HG03039 (cell line): ENCODE measurements around the gene KRTAP3-3.
"Not testable (repeated sequence)": the region's sequence is repeated elsewhere in the genome, so short reads cannot be mapped to it uniquely, and the experiment has no call there.

ENCODE experiments used
- ATAC-seq: cut with Tn5 transposase; IDR thresholded peaks from one replicate; pipeline ENCODE4 v1.9.1; 2021; ENCODE audit warnings: mild to moderate bottlenecking, moderate library complexity; ENCODE audit not compliant: unreplicated experiment

The KRTAP3-3 gene

GRCh38 chr17:40993839-40994238 is at the start of gene KRTAP3-3:
TSS of gene KRTAP3-3 (minus strand) at chr17:40994164. CDS start at chr17:40994097, 67 bp downstream.
- no peak for ATAC-seq

GRCh38 chr17:41042953-41043352 is 49.0 kb upstream of the KRTAP3-3 start:
- no peak for ATAC-seq

GRCh38 chr17:41040783-41041571 is 47.0 kb upstream of the KRTAP3-3 start, which contains the start of gene KRTAP1-1:
TSS of gene KRTAP1-1 (minus strand) at chr17:41041450. CDS start at chr17:41041397, 53 bp downstream.
- not testable (repeated sequence) for ATAC-seq

- no peak for ATAC-seq
Measured at GRCh38 chr17:41037853-41038350, 43.9 kb upstream of the KRTAP3-3 start.

DNA sequence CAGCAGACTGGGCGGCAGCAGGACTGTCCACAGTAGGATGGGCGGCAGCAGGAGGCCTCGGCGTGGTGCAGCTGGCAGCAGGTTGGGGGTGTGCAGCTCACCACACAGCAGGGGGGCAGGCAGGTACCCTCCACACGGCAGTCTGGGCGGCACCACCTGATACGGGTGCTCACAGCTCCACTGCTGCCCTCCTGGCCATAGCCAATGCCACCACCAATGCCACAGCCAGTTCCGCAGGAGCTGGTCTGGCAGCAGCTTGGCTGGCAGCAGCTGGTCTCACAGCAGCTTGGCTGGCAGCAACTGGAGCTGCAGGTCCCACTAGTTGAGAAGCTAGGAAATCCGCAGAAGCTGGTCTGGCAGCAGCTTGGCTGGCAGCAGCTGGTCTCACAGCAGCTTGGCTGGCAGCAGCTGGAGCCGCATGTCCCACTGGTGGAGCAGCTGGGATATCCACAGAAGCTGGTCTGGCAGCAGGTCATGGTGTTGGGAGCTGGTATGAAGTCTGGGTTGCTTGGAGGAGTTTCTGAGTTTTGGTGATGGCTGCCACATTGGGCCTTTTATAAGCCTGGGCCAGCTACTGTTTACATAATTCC is 40.5 kb upstream of the KRTAP3-3 start, which contains the start of gene KRTAP1-3:
Gene KRTAP1-3, minus strand, starts transcription at position 529 of the 590 bp plus-strand sequence. Its CDS starts 53 bp downstream, at position 476.
- ATAC-seq: not testable (repeated sequence)

- no peak for ATAC-seq
Measured at GRCh38 chr17:41029633-41030245, 35.8 kb upstream of the KRTAP3-3 start, which contains the start of gene KRTAP1-4. TSS of gene KRTAP1-4 (minus strand) at chr17:41030195. CDS start at chr17:41030078, 117 bp downstream.

DNA sequence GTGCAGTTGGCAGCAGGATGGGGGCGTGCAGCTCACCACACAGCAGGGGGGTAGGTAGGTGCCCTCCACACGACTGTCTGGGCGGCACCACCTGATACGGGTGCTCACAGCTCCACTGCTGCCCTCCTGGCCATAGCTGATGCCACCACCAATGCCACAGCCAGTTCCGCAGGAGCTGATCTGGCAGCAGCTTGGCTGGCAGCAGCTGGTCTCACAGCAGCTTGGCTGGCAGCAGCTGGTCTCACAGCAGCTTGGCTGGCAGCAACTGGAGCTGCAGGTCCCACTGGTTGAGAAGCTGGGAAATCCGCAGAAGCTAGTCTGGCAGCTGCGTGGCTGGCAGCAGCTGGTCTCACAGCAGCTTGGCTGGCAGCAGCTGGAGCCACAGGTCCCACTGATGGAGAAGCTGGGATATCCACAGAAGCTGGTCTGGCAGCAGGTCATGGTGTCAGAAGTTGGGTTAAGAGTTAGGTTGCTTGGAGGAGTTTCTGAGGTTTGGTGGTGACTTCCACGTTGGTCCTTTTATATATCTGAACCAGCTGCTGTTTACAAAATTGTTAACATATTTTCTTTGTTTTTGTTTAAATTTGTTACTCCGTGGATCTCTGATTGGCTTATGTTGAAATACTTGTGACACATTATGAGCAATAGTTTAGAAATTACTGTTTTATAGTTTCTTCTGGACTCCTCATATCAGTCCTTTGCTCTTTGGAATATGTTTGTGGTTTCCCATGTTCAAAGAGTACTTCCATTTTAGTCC is 32.9 kb upstream of the KRTAP3-3 start, which contains the start of gene KRTAP1-5:
Gene KRTAP1-5, minus strand, starts transcription at position 494 of the 757 bp plus-strand sequence. Its CDS starts 53 bp downstream, at position 441.
- no peak for ATAC-seq

DNA sequence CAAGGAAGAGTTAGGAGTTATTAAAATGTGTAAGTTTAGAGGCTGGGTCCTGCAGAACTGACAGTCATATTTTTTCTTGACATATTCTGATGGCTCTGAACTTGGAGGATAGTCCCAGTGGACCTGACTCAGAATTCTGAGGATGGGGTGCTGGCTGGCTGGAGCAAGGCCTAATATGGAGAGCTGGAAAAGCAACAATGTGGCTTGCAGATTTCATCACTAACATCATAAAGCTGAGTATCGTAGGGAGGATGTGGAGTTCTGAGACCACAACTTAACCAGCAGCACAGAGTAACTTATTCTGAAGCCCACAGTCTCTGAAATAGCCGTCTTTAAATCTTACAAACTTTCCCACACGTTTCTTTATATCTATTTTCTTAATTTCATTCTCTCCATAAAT is 30.7 kb upstream of the KRTAP3-3 start:
- no peak for ATAC-seq

- no peak for ATAC-seq
Measured at GRCh38 chr17:41020336-41020735, 26.4 kb upstream of the KRTAP3-3 start.

- no peak for ATAC-seq
Measured at GRCh38 chr17:41019415-41019814, 25.5 kb upstream of the KRTAP3-3 start.

DNA sequence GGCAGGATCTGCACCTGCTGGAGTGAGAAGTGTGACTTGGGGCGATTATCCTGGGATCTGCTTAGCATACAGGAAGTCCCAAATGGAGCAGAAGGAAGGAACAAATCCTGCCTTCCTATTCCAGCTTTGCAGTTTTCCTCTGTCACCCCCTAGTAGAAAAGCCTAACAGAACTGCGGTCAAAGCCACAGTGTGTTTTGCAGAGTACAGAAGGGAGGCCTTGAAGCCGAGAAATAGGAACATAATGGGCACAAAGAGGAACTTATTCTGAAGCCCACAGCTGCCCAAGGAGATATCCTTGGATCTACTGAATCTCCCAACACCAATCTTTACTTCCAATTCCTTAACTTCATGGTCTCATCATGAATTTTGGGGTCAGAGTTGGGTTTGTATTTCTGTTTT is 24.6 kb upstream of the KRTAP3-3 start:
- ATAC-seq: no peak

DNA sequence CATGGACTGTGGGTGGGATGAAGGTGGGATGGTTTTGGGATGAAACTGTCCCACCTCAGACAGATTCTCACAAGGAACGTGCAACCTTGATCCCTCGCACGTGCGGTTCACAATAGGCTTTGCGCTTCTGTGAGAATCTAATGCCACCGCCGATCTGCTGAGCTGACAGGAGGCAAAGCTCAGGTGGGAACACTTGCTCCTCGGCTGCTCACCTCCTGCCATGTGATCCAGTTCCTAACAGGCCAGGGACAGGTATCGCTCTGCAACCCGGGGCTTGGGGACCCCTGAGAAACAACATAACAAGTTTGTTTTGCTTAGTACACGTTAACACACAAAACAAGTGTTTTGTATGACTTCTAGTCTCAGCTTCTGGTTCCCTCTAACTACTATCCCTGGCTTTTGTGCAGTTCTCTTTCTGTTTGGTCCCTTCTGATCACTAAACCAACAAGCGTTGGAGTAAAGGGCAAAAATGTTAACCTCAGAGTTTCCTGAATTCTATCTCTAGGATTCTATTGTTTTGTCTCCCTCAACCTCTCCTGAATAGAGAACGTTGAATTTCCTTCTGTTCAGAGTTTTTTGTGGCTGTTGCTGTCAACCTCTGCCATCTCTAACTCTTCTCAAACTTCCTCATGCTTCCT is 22.7 kb upstream of the KRTAP3-3 start:
- no peak for ATAC-seq

DNA sequence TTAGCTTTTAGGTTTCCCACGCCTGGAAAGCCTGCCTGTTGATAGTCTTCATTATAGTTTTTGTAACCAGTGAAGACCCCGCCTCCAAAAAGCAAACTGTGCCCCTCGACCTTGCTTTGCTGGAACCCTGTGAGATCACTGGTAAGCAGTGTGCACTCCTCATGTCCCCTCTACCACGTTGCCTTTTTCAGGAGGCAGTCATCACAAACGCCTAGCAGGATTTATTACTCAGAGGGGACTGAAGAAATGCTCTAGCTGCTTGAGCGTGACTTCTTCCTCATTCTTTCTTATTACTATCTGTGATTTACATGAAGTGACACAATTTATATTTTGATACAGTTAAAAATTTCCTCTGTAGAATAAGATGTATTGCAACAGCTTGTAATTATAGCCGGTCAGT is 21.5 kb upstream of the KRTAP3-3 start:
- ATAC-seq: no peak

GRCh38 chr17:41013606-41014005 is 19.6 kb upstream of the KRTAP3-3 start:
- ATAC-seq: no peak

DNA sequence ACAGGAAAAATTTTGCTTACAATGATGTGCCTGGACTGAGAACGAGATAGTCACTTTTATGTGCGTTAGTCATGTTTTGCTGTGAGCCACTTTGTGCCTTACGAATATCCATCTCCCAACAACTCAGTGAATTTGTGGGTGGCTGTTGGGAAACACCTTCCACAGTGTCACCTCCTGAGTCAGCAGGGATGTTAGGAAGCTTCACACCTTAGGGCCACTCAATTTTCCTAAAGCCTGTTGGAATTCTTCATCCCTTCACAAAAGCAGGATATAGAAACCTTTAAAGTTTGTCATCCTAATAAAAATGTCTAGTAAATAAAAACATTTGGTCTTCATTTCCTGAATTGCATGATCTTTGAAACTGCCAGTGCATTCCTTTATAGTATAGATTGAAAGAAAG is 19.2 kb upstream of the KRTAP3-3 start:
- no peak for ATAC-seq

DNA sequence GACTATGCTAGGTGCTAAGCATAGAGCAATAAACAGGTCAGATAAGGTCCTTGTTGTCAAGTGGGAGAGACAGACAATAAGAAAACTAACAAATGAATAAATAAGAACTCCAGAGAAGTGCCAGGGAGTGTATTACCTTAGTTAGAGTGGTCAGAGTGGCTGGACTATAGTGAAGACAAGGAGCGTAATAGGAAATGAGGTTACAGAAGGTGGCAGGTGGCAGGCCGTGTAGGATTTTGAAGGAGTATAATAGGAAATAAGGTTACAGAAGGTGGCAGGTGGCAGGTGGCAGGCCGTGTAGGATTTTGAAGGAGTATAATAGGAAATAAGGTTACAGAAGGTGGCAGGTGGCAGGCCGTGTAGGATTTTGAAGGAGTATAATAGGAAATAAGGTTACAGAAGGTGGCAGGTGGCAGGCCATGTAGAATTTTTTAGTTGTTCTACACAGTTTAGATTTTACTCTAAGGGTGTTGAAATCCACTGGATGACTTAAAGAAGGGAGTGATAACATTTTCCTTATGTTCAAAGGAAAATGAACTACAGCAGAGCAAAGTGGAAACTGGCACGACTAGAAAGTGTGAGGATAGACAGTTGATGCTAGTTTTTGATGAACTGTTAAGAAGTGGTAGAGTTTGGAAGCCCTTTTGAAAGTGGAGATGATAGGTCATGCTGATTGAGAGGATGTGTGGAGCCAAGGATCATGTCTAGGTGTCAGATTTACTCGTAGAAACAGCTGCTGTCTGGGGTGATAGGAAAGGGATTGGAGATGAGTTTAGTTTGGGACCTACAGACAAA is 18.6 kb upstream of the KRTAP3-3 start:
- ATAC-seq: no peak

DNA sequence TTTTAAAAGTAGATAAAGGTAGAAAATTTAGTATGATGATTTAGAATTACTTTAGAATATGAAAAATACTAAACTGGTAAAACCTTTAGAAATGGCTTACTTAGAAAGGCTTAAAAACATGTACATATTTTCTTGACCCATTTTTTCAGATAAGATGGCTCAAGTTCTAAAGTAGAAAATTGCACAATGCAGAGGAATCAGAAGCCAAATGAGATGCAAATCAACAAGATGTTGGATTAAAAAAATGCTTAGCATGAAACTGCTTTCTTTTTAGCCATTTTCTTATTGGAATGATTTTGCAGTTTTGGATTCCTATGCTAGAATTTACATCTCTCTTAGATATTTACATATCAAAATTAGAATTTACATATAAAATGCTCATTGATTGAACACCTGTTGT is 16.5 kb upstream of the KRTAP3-3 start:
- no peak for ATAC-seq

DNA sequence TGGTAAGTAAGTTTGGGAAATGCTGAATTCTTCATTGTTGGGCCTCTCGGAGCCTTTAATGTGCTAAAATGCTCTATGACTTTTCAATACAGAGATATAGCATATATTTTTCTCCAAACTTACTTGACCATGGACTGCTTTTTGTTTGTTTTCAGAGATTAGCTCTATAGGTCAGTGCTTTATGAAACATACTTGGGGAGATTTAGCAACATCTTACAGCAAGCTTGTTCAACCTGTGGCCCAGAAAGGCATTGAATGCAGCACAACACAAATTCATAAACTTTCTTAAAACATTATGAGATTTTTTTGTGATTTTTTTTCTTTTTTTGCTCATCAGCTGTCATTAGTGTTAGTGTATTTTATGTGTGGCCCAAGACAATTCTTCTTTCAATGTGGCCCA is 16.0 kb upstream of the KRTAP3-3 start:
- no peak for ATAC-seq

GRCh38 chr17:41009301-41009760 is 15.4 kb upstream of the KRTAP3-3 start:
- no peak for ATAC-seq
